ENCODE measurements around the gene KRT76.
"Not testable (repeated sequence)": the region's sequence is repeated elsewhere in the genome, so short reads cannot be mapped to it uniquely, and the experiment has no call there.

The KRT76 gene

DNA sequence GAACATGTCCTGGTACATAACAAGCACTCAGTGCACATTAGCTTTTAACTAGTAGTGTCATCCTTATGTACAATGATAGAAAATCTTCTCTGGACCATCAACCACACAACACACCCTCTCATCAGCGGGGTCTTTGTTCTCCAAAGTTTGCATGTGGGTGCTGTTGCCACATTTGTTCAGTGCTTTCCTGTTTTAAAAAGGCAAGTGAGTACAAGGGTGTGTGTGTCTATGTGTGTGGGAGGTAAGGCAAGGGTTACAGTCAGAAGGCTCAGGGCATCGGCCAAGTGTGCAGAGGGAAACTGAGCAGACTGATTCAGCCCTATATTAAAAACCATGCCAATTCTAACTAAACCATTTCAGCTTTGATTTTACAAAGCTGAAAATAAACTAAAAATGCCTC, 17.9 kb downstream of the KRT76 start:
- no peak for DNase-seq (ENCODE audit: low spot score)

DNA sequence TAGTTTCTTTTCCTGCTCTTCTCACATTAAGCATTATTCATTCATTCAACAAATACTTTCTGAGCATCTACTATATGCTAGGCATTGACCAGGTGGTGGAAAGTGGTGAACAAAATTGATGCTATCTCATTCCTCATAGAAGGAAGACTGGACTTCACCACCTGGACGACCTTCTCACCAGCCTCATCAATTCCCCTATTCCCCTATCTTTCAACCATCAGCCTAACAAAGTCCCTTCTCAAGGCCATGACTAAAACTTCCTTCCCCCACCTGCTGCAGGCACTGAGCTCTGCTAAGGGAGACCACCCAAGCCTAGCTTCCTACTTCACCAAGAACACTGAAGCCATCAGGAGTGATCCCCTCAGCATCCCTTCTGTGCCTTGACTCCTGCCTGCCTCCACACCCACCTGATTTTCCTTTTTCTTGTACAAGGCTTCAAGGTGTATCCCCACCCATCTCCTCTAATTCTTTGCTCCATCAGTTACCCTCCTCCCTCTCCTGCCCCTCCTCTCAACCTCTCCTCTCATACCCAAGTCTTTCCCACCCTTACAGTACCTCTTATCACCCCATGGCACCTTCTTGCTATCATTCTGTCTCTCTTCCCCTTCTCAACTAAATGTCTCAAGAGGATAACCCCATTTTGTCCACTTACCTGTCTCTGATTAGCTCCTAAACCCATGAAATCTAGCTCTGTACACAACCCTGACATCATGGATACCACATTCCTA, 19.5 kb downstream of the KRT76 start:
- DNase-seq (ENCODE audit: low spot score): no peak

DNA sequence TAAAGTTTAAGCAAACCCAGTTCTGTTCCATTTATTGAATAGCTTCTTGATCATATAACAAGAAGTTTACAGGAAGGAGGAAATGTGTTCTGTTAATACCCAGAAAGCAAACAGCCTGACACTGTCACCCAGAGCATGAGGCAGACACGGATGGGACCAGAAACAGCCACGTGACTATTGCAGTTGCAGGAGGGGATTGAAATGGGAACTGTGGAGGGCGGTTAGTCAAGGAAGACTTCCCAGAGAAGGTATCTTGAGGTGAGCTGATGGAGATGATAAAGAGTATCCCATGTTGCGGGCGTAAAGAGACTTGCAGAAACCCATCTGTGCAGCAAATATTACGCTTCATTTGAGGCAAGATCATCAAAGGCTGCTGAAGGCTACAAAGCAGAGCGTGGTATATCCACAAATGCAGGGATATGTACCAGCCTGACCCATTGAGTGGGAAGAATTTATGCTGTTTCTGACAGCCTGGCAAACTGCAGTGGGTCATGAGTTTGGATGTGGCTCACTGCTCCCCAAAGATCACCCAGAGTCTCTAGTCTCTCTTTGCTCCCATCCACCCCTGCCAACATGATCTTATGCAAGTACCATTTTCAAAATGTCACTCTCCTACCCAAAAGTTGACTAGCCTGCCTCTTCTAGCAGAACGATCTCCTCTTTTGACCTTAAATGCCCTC, 20.7 kb downstream of the KRT76 start:
- DNase-seq (ENCODE audit: low spot score): no peak

DNA sequence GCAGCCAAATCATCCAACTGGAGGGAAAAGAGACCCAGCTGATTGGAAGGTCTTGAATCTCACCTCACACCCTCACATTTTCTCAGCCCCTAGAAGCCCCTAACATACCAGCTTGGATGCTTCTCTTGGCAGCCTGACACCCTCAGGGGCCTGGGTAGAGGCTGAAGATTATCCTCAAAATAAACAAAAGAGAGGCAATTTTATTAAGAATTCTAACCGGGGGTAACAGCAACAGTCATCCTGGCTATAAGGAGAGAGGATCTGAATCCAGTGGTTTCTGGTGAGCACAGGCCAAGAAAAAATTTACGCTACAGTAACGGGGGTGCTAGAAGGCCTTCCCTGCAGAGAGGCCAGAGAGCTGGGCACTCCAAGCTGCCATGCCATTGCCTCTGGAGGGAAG, 21.6 kb downstream of the KRT76 start:
- no peak for DNase-seq (ENCODE audit: low spot score)

DNA sequence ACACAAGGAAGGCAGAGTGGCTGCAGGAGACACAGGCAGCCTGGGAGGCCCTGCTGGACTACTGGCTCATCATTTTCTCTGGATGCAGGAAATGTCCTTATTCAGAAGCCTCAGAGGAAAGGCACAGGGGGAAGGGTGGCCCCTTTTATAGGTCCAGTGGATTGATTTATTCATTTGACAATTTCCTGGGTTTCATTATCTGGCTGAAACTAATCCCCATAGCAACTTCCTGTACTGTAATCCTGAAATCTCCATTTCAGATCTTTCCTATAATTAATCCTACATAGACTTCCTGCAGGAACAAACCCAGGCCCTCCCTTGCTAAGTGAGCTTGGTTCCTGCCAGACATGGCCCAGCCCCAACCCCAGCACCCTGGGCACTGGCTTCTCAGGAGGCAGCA, 23.0 kb downstream of the KRT76 start:
- no peak for DNase-seq (ENCODE audit: low spot score)

DNA sequence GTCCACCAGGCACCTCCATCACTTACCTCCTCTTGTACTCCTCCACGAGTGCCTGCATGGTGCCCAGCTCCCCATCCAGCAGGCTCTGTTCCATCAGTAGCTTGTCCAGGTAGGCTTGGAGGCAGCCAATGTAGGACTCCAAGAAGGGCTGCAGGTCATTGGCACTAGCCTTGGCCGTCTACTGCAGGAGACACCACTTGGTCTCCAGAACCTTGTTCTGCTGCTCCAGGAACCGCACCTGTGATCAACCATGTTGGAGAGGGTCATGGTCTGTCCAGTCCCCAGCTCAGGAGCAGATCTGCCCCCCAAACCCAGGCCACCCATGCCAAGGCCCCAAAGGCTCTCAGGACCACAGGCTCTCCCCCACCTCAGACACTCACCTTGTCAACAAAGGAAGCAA, 23.9 kb downstream of the KRT76 start:
- DNase-seq (ENCODE audit: low spot score): no peak

DNA sequence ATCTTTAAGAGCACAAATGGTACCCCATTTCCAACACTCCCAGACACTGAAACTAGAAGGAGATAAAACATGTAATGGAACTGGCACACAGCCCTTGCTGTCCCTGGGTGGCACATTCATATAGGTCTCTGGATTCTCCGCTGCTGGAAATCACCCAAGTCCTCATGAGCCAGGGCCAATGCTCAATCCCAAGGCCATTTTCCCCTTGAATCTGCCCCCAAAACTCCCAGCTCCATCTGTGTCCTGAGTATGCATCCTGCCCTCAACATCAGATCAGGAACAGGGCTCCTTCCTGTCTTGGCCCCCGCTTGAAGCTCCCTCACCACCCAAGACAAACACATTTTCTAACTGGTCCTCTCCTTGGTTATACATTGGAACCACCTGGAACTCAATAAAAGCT, 24.6 kb downstream of the KRT76 start:
- no peak for DNase-seq (ENCODE audit: low spot score)

DNA sequence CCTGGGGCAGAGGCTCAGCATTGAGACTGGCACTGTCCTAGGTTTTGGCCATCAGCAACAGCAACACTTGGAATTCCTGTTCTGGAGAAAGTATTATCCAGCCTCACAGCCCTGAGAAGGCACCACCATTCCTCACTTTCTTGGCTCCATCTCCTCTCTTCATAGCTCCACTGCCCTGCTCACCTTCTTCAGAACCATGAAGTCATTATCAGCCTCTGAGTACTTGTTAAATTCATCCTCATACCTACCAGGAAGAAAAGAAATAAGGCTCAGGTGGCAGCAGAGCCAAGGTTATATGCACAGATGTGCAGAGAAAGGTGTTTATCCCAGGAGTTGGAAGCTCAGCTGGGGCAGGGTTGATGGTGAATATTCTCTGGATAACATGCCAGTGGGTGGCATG, 25.4 kb downstream of the KRT76 start:
- no peak for DNase-seq (ENCODE audit: low spot score)

DNA sequence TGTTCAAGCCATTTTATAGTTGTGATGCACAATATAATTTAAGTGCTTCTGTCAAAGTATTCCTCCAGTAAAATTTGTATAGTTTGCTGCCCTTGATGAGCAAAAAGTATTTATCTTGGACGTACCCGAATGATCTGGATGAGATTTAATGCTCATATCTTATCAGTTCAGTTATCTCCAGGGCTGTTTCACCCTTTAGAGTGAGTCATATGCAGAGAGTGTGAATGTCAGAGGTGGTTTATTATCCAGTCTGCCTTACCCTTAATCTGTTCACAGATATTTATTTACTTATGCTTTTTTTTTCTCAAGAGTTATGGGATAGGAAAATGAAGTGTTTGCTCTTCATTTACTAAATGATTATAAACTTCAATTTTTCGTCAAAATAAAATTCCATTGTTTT, 26.6 kb downstream of the KRT76 start:
- not testable (repeated sequence) for DNase-seq (ENCODE audit: low spot score)

DNA sequence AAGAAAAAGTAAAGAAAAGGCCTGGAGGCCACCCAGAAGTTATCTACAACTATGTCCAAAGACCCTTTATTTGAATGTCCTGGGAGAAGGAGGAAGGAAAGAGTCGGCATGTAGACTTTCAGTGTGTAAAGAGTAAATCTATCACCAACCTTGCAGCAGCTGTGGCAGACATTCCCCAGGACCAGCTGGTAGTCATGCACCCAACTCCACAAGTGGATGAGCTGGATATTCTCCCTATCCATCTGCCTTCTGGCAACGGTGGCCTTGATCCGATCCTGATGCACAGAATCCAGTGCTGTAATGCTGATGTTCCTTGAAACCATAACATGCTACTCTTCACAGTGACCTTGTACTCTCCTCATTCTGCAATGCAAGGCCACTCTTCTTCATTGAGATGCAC, 27.3 kb downstream of the KRT76 start:
- peak; percentile 7 for DNase-seq (ENCODE audit: low spot score)

DNA sequence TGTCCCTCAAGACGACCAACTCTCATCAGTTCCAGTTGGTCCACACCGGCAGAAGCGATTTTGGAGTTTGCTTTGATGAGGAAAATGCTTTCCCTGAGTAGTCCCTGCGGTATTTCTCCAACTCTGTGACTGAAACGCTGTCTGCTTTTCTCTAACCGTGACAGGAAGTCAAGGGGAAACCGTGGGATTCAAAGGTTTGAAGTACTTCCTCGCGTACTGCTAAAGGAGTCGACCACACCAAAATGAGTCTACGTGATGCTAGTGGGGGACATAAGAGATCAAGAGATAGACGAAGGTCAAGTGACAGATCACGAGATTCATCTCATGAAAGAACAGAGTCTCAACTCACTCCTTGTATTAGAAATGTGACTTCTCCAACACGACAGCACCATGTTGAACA, 28.6 kb downstream of the KRT76 start:
- DNase-seq (ENCODE audit: low spot score): no peak

DNA sequence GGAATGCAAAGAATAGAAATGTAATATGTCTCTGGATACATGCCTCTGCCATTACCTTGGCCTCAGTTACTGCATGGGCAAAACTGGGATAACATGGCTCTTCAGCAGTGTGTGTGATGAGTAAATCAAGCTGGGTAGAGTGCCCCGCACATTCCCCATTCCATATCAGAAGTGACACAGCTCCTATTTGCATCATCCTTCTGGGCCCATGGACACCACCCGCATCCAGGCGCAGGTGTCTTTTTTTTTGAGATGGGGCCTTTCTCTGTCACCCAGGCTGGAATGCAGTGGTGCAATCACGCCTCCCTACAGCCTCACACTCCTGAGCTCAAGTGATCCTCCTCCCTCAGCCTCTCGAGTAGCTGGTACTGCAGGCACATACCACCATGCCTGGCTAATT, 31.6 kb downstream of the KRT76 start:
- no peak for DNase-seq (ENCODE audit: low spot score)

DNA sequence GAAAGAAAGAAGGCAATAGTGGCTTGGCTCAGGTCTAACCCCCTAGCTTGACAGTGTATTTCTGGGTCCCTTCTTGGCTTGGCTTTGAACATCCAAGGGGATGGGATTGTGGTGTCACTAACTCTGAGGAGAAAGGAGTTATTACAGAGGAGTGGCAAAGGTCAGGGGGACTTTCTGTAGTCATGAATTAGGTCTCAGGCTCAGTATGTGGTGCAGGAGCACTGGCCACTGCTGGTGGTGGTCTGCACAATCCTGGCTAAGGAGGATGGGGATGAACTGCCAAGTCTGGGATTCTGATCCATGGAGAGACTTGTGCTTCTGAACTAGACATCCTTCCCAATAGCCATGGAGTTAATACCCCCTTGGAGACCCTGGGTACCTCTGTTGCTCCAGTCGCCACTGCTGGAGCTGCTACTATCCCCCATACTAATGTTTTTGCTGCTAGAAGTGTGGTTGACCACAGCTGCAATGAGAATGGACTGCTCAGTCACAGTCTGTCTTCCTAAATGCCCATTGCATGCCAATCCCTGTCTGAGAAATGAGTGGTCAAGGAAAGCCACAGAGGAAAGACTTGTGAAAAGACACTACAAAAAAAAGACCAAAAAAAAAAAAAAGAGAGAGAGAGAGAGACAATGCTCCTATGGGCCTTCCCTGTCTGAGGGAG, 32.5 kb downstream of the KRT76 start:
- DNase-seq (ENCODE audit: low spot score): no peak

DNA sequence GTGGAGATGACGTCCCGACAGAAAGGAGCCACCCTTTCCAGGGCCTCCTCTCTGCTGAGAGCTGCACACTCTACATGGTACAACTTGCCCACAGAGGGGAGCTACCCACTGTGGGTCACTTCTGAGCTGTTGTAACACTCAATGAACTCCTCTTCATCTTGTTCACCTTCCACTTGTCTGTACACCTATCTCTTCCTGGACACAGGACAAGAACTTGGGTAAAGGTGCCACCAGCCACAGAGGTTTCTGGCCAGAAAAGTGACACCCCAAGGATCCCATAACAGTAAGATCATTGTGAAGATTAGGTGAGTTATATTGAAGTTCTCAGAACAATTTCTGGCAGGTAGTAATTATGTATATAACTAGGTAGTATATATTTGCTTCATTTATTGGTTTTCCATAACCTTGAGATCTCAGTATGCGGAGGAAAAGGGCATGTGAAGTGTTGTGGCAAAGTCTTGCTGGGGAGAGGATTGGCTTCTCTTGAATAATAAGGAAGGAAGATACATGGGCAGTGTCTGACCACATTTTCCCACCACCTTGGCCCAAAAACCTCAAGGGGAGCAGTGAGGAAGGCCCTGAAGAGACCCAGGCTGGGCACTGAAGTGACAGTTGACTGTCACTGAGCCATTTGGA, 34.2 kb downstream of the KRT76 start:
- no peak for DNase-seq (ENCODE audit: low spot score)

DNA sequence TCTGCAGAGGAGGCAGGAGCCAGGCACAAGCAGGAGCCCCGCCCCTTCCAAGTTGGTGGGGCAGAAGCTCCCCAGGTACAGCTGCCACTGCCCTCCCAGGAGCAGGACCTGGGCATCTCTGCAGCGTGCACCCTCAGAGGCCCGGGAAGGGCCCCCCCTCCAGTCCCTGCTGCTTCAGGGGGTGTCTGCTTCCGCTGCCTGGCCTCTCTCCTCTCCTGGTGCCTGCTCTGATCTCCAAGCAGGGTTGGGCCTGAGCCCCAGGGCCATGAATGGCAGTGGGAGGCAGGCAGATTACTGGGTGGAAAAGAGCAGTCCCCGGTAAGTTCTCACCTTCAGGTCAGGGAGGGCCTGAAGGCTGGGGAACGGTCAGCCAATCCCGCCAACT, 35.0 kb downstream of the KRT76 start:
- no peak for DNase-seq (ENCODE audit: low spot score)

DNA sequence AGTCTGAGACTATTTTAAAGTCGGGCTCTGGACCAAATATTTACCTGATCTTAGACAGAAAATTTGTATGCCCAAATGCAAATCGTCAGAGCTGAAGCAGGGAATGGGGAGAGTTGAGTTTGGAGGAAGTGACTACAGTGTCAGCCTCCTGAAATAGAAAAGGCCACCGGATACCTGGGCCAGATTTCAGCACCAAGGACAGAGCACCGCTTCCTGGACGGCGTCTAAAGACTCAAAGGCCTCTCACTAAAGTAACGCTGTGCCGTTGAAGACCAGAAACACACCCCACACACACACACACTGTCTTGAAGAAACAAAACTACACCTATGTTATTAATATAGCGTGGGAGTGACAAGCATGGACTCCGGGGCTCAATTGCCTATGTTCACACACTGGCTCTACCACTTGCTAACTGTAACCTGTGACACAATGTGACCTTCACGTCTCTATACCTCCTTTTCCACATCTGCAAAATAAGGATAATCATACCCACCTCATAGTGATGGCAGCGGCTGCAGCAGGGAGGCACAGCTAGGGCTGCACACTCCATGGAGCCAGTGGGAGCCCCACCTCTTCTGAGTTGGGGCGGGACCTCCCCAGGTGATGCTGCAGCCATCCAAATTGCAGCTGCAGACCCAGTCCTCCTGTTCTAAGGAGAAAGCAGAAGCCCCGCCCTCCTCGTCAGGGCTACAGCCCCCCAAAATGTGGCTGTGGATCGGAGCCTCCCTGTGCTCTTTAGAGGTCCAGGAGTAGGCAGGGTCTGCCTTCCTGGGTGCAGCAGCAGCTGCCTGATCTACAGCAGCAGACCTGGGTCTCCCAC, 35.6 kb downstream of the KRT76 start:
- peak; percentile 7 for DNase-seq (ENCODE audit: low spot score)

DNA sequence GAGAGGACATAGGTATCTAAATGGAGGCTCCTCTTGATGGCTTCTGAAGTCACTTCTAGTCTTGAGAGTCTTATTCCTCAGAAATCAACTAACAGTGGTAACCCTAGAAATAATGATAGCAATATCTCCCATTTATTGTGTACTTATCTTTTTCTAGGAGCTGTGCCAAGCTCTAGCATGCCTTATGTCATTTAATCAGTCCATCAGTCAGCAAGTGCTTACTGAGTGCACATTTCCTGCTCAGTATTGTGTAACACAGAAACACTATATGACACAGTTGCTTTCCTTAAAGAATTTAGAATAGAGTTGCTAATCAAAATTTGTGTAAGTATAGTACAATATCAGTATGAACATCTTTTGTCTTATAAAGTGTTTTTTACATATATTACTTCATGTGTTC, 36.6 kb downstream of the KRT76 start:
- DNase-seq (ENCODE audit: low spot score): peak; percentile 35

DNA sequence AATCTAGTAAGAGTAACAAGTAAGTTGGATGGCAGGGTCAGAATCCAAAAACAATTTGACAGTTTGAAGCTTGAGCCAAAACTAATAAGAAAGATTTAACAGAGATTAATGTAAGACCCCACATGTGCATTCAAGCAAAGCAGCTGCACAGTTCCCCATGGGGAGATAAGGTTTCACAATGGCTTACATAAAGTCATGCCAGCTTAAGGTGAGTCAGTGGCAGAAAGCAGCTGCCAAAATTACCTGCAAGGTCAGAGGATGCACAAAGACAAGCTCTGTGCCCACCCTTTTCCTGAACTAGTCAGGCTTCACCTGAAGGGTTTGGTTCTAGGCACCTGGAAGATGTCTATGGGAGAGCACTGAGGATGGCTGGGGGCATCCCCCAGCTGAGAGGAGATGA, 37.2 kb downstream of the KRT76 start:
- no peak for DNase-seq (ENCODE audit: low spot score)

DNA sequence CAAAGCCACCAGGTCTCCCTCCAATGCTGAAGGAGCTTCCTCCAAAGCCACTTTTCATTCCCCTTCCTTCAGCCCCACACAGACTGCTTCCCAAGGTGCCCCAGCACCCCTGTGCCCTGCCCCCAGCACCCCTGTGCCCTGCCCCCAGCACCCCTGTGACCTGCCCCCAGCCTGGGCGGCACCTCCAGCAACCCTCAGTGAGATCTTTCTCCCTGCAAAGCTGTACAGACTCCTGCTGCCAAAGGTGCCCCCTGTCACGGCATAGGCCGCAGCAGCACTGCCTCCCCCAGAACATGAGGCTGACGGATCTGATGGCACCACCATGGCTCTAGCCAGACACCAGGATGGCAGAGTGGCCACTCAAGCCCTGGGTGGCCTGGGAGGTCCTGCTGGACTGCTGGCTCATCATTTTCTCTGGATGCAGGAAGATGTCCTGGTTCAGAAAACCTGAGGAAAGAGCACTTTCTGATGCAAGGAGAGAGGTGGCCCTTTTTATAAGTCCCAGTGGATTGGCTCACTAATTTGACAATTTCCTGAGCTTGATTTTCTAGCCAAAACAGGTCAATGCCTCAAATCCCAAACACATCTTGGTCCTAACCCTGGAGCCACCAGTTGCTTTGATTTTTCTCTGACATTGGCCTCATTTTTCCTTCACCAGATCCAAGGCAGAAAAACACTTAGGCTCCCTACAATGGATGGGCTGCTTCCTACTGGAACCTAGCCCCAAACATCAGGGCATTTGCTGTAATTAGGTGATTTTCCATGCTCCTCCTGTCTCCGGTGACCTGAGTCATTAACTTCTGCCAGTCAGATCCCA, 41.1 kb downstream of the KRT76 start:
- no peak for DNase-seq (ENCODE audit: low spot score)

DNA sequence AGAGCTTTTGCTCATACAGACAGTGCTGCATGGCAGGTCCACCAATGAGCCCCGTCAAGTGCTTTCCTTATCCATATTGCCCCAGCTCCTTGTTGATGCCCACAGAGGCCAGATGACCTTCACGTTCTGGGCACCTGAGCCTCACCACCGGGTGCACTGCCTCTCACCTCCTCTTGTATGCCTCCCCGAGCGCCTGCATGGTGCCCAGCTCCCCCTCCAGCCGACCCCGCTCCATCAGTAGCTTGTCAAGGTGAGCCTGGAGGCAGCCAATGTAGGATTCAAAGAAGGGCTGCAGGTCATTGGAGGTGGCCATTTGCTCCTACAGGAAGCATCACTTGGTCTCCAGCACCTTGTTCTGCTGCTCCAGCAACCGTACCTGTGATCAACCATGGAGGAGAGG, 42.0 kb downstream of the KRT76 start:
- DNase-seq (ENCODE audit: low spot score): no peak

DNA sequence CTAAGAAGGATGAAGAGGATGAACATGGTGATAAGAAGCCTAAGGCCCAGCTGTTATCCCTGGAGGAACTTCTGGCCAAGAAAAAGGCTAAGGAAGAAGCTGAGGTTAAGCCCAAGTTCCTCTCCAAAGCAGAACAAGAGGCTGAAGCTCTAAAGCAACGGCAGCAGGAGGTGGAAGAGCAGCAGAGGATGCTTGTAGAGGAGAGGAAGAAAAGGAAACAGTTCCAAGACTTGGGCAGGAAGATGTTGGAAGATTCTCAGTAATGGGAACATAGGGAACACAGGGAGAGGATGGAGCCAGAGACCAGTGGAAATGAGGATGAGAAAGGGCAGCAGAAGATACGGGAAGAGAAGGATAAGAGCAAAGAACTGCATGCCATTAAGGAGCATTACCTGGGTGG, 46.4 kb downstream of the KRT76 start:
- DNase-seq (ENCODE audit: low spot score): no peak

Measured in Ammon's horn (tissue), 1 donor.